HG02938 (cell line): ENCODE data around the gene DIP2C.
"Not testable (repeated sequence)": the region's sequence is repeated elsewhere in the genome, so short reads cannot be mapped to it uniquely, and the experiment has no call there.

Experiments
- ATAC-seq: cut with Tn5 transposase; IDR thresholded peaks from one replicate; pipeline ENCODE4 v1.9.1; 2021; ENCODE audit warnings: mild to moderate bottlenecking, moderate library complexity; ENCODE audit not compliant: unreplicated experiment

DIP2C gene

GRCh38 chr10:543862-544822 lies 145.3 kb downstream of the DIP2C start:
- no peak for ATAC-seq

- no peak for ATAC-seq
These were observed 146.3 kb downstream of the DIP2C start for GRCh38 chr10:543131-543530.

DNA sequence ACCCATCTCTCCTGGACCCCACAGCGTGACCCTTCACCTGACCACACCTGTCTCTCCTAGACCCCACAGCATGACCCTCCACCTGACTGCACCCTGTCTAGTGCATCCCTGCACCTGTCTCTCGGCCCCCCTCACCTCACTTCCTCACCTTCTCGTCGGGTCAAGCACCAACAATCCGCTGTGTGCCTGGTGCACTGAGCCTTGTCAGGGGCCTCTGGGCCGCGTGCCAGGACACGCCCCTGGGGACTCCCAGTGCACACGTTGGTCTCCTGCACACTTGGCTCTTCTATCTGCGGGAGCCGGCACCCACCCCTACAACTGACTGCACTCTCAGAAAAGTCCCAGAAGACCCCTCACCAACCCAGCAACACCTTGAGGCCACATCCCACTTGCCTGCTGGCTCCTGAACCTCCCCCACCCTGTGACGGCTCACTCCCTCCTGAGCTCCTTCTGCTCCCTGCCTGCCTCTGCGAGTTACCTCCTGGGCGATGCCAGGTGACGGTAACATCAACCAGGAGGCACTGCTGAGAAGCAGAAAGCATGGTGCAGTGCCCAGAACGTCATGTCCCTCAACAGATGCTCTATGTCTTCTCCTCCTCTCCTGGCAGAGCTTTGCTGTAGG lies 147.6 kb downstream of the DIP2C start:
- no peak for ATAC-seq

DNA sequence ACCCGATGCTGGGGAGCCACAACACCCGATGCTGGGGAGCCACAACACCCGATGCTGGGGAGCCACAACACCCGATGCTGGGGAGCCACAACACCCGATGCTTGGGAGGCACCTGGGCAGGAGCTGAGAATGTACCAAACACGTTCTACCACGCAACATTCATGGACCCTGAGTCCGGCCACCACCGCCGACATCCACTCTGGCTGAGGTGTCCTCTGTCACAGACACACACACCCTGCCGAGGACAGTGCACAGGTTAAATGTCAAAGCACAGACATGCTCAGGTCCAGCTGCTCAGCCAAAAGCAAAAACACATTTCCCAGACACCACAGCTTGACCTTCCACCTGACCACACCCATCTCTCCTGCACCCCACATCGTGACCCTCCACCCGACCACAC lies 148.4 kb downstream of the DIP2C start:
- no peak for ATAC-seq

DNA sequence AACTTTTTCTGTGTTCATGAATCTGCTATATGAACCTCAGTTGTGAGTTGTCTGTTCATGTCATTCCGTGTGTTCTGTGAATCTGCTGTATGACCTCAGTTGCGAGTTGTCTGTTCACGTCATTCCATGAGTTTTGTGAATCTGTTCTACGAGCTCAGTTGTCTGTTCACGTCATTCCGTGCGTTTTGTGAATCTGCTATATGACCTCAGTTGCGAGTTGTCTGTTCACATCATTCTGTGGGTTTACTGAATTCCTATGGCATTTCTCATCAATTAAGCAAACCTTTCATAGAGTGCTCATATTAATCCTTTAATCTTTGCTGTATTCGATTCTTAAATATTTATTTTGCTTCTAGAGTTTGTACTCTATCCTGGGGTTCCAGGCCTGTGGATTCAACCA lies 150.6 kb downstream of the DIP2C start:
- ATAC-seq = no peak

GRCh38 chr10:536935-537334 lies 152.5 kb downstream of the DIP2C start:
- ATAC-seq = no peak

DNA sequence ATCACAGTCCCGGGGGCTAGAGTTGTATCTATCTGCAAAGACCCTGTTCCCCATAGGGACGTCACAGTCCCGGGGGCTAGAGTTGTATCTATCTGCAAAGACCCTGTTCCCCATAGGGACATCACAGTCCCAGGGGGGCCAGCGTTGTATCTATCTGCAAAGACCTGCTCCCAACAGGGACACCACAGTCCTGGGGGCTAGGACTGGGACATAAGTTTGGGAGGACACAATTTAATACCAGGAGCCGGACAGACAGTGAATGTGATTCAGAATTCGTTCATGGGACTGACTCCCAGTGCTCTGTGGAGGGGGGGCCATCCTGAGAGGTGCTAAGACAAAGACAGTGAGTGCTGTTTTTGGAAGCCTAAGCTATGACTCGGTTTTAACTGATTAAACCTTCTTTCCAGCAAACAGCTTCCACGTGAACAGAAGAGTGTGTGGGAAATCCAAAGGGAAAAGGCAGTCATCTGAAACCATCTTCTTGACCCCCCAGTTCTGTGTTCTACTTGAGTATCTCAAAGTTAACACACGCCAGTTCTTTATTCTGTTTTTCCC lies 153.0 kb downstream of the DIP2C start:
- no peak for ATAC-seq

GRCh38 chr10:535952-536351 lies 153.5 kb downstream of the DIP2C start:
- ATAC-seq = no peak

GRCh38 chr10:535051-535450 lies 154.4 kb downstream of the DIP2C start:
- ATAC-seq = no peak

DNA sequence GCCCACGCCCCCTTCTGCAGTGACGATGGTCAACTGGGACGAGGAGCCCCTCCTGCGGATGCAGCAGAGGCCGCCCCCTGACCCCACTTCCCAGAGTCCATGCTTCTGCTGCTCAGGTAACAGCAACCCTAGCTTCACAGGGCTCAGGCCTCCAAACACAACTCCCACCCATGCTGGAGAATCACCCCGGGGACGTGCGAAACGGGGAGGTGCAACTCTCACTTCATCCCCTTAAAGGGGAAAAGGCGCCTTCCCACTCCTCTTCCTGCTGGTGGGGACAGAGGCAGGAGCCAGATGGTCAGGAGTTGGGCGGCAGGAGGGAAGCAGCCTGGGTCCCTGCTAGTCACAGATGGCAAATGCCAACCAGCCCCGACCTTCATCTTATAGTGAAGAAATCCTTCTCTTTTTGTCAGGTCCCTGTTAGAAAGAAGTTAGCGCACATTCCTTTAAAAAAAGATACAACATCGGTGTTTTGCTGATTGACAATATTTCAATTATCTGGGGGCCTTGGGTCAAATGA lies 155.4 kb downstream of the DIP2C start:
- no peak for ATAC-seq

DNA sequence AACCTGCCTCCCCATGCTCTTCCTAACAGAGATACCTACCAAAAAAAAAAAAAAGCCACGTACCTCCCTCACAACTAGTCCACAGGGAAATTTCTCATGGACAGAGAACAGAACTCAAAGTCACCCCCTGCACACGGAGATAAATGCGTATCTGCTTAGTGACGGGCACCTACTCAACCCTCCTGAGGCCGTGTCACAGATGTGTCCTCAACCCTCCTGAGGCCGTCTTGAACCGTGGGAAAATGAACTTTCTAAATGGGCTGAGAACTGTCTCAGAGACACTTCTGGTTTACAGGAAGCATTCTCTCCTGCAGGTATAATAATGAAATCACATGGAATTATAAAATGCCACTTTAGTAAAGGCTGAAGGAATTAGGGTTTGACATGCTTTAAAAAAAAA lies 155.9 kb downstream of the DIP2C start:
- ATAC-seq = no peak

- no peak for ATAC-seq
These were observed 156.3 kb downstream of the DIP2C start for GRCh38 chr10:533186-533585.

DNA sequence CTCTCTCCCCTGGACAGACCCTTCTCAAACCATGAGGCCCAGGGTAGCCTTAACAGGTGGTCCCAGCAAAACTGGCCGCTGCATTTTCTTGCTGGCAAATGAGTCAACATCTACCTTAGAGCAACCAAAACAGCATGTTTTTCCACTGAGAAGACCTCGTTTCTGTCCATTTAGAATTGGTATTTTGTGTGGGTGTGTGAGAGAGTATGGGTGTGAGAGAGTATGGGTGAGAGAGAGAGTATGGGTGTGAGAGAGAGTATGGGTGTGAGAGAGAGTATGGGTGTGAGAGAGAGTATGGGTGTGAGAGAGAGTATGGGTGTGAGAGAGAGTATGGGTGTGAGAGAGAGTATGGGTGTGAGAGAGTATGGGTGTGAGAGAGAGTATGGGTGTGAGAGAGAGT lies 157.1 kb downstream of the DIP2C start:
- not testable (repeated sequence) for ATAC-seq

- ATAC-seq = no peak
These were observed 157.9 kb downstream of the DIP2C start for GRCh38 chr10:531541-531940.

- ATAC-seq = no peak
These were observed 158.8 kb downstream of the DIP2C start for GRCh38 chr10:530717-531116.

GRCh38 chr10:529468-530230 lies 159.8 kb downstream of the DIP2C start:
- no peak for ATAC-seq

- ATAC-seq = no peak
These were observed 161.0 kb downstream of the DIP2C start for GRCh38 chr10:528173-529165.

GRCh38 chr10:527416-527815 lies 162.1 kb downstream of the DIP2C start:
- no peak for ATAC-seq

DNA sequence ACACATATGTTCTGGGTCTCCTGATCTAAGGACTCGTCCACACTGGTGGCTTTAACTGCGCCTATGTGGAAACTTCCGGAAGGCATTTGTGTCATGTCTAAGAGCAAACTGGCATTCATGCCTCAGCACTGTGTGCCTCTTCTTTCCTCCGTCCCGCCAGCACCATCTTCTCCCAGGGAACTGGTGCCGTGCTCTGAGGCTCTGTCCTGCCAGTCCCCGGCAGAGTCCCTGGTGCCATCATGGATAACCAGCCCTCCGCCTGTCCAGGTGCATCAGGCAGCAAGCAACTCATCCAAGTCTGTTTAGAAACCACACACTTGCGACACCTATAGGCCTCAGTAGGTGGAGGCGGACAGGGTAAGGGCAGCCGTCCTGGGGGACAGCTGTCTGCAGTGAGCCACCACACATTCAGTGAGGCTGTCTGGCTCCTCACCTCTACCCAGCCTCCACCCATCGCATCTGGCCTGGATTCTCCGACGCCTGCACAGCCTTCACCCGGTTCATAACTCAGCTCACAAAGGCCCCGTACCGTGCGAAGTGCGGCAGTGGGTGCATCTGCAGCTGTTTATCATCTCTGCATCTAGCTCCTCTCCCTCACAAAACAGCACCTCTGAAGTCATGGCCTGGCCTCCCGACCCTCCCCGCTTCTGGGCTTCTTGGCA lies 162.7 kb downstream of the DIP2C start:
- no peak for ATAC-seq
